A673 (cell line): Measurements from ENCODE around the gene TMEFF2. TPM values are rescaled to one million over a fixed set of nuclear protein-coding genes. Genes with fewer than 3 reads are reported as not detected.

Source experiments
- BruUV-seq: library from RNA; stranded (reverse); fragments of 400-500 nt; replicated peaks from 2 replicates; lab custom pipeline; 2021; lab: Mats Ljungman, UMichigan
- CTCF ChIA-PET: fragments of 300-600 bp; sonication (Branson Sonifier 250); formaldehyde crosslinking; loops from one replicate; lab custom pipeline; 2022; ENCODE audit warnings: antibody characterized with exemption; lab: Charles Lee
- POLR2A ChIA-PET: fragments of 300-600 bp; sonication (Branson Sonifier 250); formaldehyde crosslinking; loops from one replicate; lab custom pipeline; 2022; ENCODE audit warnings: antibody characterized with exemption; ENCODE audit not compliant: low non-redundant PET; lab: Charles Lee
- DNase-seq: peaks from one replicate; pipeline ENCODE4 v3.0.0-alpha.2; 2015; ENCODE audit warnings: low spot score
- H3K27ac ChIP-seq: fragments of 200-600 bp; sonication (generic); 2 replicates; pipeline ENCODE4 v1.5.1; 2016; ENCODE audit warnings: mixed run types, low read depth, mild to moderate bottlenecking, mixed read lengths, antibody characterized with exemption, low read length; ENCODE audit not compliant: poor library complexity, severe bottlenecking
- H3K27me3 ChIP-seq: fragments of 200-600 bp; sonication (generic); replicated peaks from 2 replicates; pipeline ENCODE4 v1.6.1; 2017; ENCODE audit warnings: mixed run types, low read depth, mild to moderate bottlenecking, mixed read lengths, antibody characterized with exemption, low read length; ENCODE audit not compliant: insufficient read depth, poor library complexity
- H3K36me3 ChIP-seq: fragments of 200-600 bp; sonication (generic); 2 replicates; pipeline ENCODE4 v1.6.1; 2016; ENCODE audit warnings: mixed run types, mild to moderate bottlenecking, mixed read lengths, antibody characterized with exemption, low read length; ENCODE audit not compliant: insufficient read depth, poor library complexity, severe bottlenecking
- H3K4me1 ChIP-seq: fragments of 200-600 bp; sonication (generic); 2 replicates; pipeline ENCODE4 v1.6.1; 2017; ENCODE audit warnings: mixed run types, mild to moderate bottlenecking, mixed read lengths, antibody characterized with exemption, low read length; ENCODE audit not compliant: insufficient read depth, poor library complexity, severe bottlenecking
- H3K4me3 ChIP-seq: fragments of 200-600 bp; sonication (generic); 2 replicates; pipeline ENCODE4 v1.5.1; 2016; ENCODE audit warnings: low read depth, mixed run types, mild to moderate bottlenecking, mixed read lengths, low read length; ENCODE audit not compliant: poor library complexity, severe bottlenecking
- H3K9me3 ChIP-seq: fragments of 200-600 bp; sonication (generic); 2 replicates; pipeline ENCODE4 v1.6.1; 2016; ENCODE audit warnings: mixed run types, low read depth, mild to moderate bottlenecking, mixed read lengths, antibody characterized with exemption, low read length; ENCODE audit not compliant: poor library complexity, severe bottlenecking
- EZH2 ChIP-seq: fragments of 200-600 bp; sonication (generic); IDR thresholded peaks from 2 replicates; pipeline ENCODE4 v1.6.1; 2017; ENCODE audit warnings: borderline replicate concordance, low read depth, mild to moderate bottlenecking, mixed read lengths, antibody characterized with exemption, low read length; ENCODE audit not compliant: poor library complexity, severe bottlenecking
- intact Hi-C: fragments of 100-400 bp; cut with micrococcal nuclease; formaldehyde crosslinking; loops from one replicate; pipeline ENCODE4 v1.10.0; 2022; ENCODE audit not compliant: unreplicated experiment
- total RNA-seq: library from RNA; stranded (reverse); gene quantifications from 2 replicates; pipeline ENCODE4 v1.2.3, GENCODE V29; 2021
- TF ChIP-seq, protein P1 (sequence below): fragments of 300-800, 200-600 bp; sonication (generic); conservative IDR thresholded peaks from 2 replicates; pipeline ENCODE4 v1.5.1; 2017; ENCODE audit warnings: low read depth, mild to moderate bottlenecking, antibody characterized with exemption, low read length, moderate library complexity, mixed read lengths

The TMEFF2 gene
- total RNA-seq, 1 experiment from 2014 or later, result 7.0 TPM

DNA sequence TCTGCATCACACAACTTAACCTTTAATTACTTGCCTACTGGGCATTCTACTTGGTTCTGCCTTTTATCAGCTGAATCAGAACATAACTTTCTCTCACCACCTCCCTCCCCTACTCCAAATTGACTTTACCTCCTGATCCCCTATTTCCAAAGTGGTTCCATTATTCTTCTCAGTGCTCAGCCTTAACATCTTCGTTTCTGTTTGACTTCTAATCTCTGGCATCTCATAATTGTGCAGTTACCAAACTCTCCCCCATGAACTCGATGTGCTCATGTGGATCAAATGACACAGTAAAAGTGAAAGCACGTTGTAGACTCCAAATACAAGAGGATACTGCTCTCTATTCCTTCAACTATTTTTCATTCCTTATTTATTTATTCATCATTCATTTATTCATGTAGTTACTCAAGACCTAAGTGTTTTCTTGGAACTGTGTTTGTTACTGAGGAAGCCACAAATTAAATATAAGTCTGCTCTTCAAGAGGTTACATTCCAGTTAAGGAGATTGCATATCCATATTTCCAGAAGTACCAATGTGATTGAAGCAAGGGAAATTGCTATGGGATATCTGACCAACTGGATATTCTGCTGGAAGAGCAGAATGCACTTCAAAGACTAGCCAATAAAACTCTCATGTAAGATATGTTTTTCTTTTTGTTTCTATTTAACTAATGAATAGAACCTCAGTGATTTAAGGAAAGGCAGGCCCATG lies 158.8 kb downstream of the TMEFF2 start:
- Histone ChIP-seq H3K4me1 (peaks cover 9% of the 10 kb centered on the region), H3K27me3 (no peaks in the 10 kb centered on the region), H3K4me3 (no peak overlapping the region), H3K36me3 (no peaks in the 10 kb centered on the region), H3K9me3 (no peaks in the 10 kb centered on the region), H3K27ac (no peak overlapping the region)
- DNase-seq, result peak; percentile 57
- TF ChIP-seq EZH2, result no peak
- TF ChIP-seq, protein P1, sequence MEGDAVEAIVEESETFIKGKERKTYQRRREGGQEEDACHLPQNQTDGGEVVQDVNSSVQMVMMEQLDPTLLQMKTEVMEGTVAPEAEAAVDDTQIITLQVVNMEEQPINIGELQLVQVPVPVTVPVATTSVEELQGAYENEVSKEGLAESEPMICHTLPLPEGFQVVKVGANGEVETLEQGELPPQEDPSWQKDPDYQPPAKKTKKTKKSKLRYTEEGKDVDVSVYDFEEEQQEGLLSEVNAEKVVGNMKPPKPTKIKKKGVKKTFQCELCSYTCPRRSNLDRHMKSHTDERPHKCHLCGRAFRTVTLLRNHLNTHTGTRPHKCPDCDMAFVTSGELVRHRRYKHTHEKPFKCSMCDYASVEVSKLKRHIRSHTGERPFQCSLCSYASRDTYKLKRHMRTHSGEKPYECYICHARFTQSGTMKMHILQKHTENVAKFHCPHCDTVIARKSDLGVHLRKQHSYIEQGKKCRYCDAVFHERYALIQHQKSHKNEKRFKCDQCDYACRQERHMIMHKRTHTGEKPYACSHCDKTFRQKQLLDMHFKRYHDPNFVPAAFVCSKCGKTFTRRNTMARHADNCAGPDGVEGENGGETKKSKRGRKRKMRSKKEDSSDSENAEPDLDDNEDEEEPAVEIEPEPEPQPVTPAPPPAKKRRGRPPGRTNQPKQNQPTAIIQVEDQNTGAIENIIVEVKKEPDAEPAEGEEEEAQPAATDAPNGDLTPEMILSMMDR, result no peak
- intact Hi-C loops, result no loop called here
- POLR2A ChIA-PET, result no interaction called here
- CTCF ChIA-PET, result no interaction called here
- BruUV-seq, result no TSS peak

DNA sequence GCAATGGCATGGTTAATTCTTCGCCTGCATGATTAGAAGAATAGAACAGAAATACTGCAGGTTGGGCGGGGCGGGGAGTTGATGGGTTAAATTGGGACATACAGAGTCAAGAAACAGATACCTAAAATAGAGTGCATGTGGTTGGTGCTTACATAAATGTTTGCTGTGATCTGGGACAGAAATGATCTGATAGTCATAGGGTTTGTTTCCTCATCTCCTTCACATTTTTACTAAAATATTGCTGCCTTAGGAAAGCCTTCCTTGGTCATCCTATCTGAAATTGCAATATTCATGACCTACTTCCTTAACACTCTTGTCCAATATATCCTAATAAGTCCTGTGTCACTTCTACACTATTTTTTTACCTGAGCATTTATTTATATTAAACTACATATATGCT lies 163.9 kb downstream of the TMEFF2 start:
- ChIA-PET POLR2A (no interaction called here), CTCF (no interaction called here)
- H3K4me1 ChIP-seq, result peaks cover 11% of the 10 kb centered on the region
- no peaks in the 10 kb centered on the region for H3K9me3 ChIP-seq
- H3K27ac ChIP-seq, result no peak overlapping the region
- DNase-seq, result no peak
- intact Hi-C loops, result no loop called here
- no peak overlapping the region for H3K4me3 ChIP-seq
- no TSS peak for BruUV-seq
- H3K27me3 ChIP-seq, result no peaks in the 10 kb centered on the region
- TF ChIP-seq, protein P1, result no peak
- no peak for TF ChIP-seq EZH2
- H3K36me3 ChIP-seq, result no peaks in the 10 kb centered on the region

DNA sequence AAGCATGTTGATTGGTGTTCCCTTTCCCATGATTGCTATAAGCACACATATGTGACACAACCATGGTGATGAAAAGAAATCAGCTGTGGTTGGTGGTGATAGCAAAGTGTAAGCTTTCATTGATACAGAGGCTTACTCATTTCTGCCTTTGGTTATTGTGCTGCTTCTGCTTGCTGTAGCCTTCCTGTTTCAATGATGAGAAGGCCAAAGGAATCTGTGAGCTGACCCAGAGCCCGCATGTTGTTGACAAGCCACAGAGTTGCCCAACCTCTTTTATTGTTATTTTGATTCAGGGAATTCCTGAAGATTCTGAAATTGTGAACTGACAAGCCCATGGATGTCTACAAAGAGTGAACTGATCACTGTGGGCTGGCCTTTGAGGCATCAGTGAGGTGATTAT lies 164.4 kb downstream of the TMEFF2 start:
- ChIA-PET CTCF (no interaction called here), POLR2A (no interaction called here)
- Histone ChIP-seq H3K36me3 (no peaks in the 10 kb centered on the region), H3K27me3 (no peaks in the 10 kb centered on the region), H3K27ac (no peak overlapping the region), H3K9me3 (no peaks in the 10 kb centered on the region), H3K4me1 (peaks cover 12% of the 10 kb centered on the region), H3K4me3 (no peak overlapping the region)
- intact Hi-C loops, result no loop called here
- DNase-seq, result no peak
- no TSS peak for BruUV-seq
- TF ChIP-seq EZH2, result no peak
- TF ChIP-seq, protein P1, result no peak
